Kasumi-1 (cell line): Measurements from ENCODE around the gene TXNDC5.

Source experiments
- DNase-seq, 2 experiments: peaks; one replicate each; lab custom pipeline; 2025; lab: John Stamatoyannopoulos, UW

Gene TXNDC5

DNA sequence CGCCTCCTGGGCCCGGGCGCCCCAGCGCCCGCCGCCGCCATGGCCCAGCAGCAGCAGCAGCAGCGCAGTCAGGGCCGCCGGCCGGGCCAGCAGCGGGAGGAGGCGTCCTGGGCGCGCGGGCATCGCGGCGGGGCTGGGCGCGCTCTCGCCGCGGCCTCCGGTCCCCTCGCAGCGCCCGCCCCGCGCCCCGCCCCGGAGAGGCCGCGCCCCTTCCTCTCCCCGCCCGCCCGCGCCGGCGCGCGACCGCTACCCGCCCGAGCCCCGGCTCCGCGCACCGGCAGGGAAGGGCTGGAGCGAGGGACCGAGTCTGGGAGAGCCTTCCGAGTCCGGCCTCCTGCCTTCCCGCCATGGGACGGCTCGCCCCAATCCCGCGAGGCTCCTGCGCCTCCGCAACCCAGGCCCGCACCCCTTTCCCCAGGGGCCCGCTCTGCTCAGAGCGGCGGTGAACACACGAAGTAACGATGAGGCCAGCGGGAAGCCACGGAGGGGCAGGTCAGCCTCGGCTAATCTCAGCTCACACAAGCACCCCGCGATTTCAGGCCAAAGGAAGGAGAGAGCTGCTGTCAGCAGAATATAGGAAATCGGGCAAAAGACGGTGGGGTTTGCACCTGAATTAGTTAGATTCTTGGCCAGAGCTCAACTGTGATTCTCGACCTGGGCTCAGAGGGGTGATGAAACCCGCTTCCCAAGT is at the start of gene TXNDC5:
TXNDC5 (minus strand) TSS at position 135 of the 691 bp plus-strand sequence; CDS start at position 123, 12 bp downstream.
- DNase-seq: peak; percentile 21 to 41

DNA sequence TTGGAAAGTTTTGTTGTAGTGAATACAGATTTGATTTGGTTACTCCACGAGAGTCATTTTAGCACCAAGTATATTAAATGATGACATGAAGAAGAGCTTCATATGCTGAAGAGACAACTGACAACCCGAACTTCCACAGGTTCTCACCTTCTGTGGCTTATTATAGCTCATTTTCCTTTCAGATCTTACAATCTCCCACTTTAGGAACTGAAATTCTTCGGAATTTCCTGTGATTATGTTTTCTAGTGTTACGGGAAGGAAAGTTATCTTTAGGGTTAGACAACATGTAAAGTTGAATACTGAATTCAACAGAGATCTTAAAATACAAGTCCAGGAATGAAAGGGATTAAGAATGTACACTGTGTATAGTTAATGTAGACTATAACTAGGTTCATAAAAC is 49.6 kb upstream of the TXNDC5 start:
- DNase-seq: no peak

DNA sequence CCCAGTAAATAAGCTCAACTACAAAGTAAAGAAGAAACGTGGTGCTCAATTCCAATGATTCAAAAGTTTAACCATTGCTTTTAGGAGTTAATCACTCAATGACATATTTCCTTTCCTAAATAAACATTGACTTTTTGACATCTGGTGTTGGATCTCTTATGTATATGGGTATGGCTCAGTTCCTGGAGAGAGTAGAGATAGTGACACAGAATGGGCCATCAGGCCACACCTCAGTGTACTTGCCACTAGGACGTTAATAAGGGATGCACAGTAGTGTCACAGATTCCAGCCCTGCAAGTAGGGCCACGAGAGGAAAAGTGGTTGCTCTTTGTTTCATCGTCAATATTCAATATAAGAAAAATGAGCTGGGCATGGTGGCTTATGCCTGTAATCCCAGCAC is 48.9 kb upstream of the TXNDC5 start:
- DNase-seq: no peak

DNA sequence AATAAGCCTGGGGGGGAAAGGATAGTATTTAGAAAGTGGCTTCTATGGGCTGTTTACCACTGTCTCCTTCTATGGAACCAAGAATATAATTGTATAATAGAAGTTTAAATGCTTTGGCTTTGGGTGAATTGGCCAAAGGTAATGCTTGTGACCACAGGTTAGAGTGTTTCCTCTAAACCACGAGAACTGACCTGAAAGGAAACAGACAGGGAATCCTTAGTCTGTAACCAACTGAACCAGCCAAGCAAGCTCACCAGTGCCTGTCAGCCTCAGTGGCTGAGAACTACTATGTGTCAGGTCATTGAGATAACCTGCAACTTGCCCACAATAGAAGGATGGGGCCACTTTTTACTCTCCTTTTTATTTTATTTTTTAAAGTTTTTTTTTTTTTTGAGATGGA is 47.9 kb upstream of the TXNDC5 start:
- DNase-seq: no peak

DNA sequence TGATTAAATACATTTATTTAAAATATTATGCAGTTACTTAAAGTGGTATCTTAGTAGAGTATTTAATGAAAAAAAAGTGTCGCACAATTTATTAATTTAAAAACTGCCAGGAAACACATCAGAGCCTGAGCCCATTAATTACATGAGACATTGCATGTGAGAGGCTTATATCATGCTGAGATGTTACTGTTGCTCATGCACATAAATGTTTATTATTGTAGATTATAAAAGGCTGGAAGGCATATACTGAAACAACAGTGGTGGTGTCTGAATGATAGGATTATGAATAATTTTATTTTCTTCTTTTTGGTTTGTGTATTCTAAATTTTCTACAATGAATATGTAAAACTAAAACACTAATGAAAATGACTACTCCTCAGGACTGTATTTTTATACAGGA is 45.7 kb upstream of the TXNDC5 start:
- DNase-seq: no peak

DNA sequence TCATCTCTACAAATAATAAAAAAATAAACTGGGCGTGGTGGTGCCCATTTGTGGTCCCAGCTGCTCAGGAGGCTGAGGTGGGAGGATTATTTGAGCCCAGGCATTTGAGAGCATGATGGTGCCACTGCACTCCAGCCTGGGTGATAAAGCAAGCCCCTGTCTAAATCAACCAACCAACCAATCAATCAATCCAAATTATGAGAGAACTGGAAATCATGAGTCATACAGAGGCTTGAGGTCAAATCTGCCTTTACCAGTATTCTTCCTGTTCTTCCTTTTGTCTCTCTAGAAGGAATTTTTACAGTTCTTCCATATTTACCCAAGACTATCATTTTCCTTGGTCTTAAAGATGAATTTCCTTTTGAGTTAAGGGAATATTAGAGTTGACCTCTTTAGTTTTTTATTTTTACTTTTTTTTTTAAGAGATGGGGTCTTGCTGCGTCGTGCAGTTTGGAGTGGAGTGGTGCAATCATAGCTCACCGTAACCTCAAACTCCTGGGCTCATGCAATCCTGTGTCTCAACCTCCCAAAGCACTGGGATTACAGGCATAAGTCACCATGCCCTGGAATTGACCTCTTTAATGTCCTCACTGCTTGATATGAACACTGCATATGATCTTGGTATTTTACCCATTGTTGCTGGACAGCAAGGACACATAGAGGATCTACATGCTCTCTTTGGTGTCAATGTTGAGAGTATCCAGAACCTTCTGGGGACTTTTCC is 44.1 kb upstream of the TXNDC5 start:
- peak in 1 of 2 experiments; percentile 4 for DNase-seq

DNA sequence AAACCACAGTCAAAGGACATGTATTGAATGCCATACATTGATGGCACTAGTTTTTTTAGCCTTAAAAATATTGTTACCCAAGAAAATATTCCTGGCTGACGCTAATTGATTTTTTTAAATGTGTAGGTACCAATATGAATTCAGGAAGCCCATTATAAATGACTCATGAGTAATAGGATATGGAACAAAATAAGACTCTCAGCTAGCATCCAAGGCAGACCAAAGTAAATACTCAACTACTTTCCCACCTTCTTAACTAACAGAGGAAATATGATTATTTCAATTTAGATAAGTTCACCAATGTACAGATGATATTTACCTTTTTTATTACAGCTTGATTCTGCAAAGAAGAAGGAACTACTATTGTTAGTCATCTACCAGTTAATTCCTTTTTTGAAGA is 43.2 kb upstream of the TXNDC5 start:
- no peak for DNase-seq

DNA sequence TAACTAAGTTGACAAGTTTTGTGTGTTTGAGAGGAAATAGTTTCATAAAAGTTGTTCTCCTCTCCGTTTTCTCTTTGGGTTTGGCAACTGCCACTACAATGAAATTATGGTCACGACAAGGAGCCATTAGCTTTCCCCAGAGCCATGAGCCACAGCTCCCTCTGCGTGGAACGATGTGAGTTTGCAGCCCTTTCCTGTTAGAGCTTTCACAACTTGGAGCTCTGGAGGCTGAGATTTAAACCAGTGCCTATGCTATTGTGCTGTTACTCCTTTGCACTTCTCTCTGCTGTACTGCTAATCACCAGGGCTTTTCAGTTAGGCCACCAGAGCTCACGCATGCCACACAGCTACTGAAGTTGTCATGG is 29.3 kb upstream of the TXNDC5 start:
- peak; percentile 29 to 43 for DNase-seq

DNA sequence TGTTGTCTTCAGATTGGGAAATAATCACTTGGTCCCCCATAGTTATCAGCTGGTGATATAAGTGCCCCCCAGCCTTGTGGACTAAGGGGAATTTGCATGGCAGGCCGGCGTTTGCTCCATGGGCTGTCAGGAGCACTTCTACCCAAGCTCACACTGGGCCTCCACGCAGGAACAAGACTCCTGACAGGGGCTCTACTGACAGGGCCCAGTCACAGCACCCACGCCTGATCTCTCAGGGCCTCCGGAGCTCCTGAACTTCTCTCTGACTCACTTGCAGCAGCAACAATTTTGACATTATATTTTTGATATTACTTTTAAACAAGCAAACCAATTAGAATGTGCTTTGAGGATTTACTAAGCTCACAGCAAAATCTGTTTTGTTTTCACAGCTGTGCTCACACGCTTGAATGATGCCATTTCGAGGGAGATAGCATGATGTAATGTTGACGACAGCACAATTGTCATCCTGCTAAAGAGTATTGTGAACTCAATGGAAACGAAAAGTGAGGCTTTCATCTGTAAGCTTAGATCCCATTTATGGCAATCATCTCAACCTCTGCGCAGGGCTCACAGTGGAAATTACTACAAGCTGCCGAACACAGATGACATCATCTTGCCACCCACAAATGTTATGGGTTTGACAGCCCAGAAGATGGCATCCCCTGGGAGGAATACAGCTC is 28.7 kb upstream of the TXNDC5 start:
- DNase-seq: no peak

DNA sequence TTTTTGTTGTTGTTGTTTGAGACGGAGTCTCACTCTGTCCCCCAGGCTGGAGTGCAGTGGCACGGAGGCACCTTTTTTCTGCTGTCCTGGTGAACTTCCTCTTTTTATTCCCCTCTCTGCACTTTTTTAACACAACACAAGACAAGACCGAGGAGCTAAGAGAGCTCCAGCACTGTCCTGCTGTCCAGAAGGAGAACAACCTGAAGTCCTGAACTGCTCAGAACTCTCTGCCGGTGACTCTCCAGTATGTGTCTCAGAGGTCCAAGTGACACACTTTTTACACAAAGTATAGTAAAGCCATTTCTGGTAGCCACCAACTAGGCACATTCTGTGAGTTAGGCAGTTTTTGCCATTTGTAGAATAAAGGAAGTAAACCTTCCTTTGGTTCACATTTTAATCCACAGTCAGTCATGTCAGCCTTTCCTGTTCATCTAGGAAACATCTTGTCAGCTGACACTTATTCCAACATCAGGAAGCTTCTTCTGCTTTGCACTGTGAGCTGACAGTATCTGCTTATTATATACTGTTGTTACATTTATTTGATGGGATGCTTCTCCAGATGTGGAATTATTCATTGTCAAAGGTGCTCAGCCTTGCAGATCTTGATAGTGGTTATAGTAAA is 28.1 kb upstream of the TXNDC5 start:
- peak; percentile 71 to 75 for DNase-seq

DNA sequence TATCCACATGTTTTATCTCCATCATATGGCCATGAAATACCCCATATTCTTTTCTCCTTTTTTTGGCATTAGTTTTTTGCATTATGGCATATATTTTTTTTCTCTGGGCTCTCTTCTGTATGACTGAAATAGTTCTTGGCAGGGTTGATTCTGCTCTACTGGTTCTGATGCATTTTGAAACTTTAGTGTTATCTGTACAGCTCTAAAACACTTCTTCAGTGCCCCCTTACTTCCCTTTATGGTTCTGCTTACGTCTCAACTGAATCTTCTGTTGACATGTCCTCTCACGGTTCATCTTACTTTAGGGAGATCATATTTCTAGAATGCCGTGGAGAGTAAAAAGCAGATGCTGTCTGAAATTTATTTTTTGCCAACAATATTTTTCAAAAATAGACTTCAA is 23.2 kb upstream of the TXNDC5 start:
- DNase-seq: no peak

DNA sequence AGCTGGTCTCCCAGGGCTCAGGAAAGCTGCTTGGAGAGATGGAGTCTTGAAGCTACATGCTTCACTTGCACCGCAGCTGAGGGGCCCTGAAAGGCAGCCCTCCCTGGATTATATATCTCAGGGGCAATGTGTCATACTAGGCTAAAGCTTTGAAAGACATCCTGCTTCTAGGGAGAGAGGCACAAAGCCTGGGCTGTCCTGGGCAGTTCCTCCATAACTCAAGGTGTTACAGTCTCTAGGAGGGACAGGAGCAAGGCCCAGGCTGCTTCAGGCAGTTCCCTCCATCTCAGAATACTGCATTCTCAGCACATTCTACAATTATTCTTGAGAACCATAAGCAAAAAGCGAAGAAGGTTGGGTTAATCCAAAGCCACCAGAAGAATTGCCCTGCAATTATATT is 22.0 kb upstream of the TXNDC5 start:
- no peak for DNase-seq

DNA sequence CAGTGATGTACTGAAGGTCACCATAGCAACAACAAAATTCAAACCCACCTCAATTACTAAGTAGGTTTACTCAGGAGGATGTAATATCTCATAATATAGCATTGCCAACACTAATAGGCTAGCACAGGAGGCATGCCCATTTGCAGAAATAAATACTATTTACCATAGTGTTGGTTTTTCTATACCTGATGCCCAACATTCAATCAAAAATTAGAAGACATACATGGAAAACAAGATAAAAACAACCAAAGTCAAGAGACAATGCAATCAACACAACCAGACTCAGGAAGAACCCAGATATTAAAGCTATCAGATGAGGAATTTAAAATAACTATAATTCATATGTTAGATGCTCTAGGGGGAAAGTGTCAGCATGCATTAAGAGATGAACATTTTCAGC is 14.3 kb upstream of the TXNDC5 start:
- no peak for DNase-seq

DNA sequence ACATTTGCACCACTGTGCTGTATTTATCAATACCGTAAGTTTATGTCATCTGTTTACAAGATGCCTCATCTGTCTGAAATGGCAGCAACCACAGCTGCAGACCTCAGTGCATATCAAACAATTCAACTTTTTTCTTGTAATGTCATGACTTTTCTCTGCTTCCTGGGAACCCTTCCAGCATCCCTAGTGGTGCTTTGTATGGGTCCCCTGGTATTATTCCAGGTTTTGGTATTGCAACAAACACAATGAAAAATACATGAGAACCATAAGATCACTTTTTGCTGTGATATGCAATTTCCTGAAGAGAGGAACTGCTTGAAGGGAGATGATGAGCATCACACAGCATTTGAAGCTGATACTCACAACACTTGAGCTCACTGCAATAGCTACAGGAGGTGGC is 12.0 kb upstream of the TXNDC5 start:
- no peak for DNase-seq

DNA sequence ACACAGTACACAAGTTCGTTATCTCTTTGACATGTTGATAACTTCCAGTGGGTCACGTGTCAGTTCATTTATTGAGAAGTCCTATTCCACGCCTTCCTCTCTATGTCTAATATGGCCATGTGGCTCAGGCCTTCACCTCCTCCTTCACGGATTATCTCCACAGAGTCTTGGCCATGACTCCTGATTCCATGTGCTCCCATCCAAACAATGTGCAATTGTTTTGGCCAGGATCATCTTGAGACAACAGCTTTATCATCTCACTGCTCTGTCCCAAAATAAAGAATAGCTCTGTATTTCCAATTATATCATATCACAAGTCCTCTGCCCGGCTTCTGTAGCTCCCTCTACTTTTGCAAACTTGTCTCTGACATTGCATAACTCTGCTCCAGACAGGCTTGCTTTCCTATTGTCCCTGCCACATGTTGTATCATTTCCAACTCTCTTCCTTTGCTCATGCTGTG is 11.1 kb upstream of the TXNDC5 start:
- peak; percentile 43 to 58 for DNase-seq

DNA sequence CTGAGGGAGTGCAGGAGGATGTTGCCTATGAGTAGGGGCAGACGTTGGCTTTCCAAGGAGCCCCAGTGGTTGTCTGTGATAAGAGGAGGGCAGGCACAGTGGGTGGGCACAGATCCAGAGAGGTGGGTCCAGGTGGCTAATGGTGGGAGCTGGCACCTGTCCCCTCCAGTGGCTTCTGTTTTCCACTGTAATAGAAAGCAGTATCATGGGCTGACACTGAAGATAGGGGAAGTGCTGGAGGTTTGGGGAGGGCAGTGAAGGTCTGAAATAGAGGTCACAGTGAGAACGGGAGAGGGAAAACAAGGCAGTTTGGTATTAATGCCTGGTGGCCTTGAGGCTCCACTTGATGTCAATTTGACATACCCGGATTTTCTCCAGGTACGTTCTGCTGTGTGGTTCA is 10.5 kb upstream of the TXNDC5 start:
- DNase-seq: peak in 1 of 2 experiments; percentile 19

DNA sequence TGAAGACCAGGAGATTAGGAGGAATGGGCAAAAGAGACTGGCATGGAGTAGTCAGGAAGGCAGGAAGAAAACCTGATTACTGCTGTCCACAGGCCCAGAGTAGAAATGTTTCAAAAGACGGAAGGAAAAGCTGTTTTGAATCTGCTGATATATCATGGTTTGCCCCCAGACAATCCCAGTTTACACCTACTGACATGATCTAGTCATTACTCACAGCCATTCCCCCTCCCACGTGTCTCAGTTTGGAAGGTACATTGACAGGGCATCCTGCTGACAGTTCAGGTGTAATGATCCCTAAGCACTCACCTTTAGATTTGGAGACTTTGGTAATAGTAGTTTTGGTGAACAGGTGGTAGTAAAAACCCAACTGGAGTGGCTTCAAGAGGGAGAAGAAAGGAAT is 9.8 kb upstream of the TXNDC5 start:
- no peak for DNase-seq

DNA sequence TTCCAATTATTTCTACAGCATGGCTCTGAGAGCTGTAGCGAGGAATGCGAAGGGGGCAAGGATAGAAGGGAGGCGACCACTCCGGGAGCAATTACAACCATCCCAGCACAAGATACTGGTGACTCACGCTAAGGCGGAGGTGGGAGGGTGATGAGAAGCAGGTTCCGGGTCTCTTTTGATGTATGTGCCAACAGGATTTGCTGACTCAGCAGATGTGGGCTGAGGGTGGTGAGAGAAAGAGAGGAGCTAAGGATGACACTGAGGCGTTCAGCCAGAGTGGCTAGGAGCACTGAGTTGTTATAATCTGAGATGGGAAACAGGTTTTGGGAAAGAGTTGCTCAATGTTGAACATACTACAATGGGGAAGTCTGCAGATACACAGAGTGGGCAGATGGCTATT is 9.3 kb upstream of the TXNDC5 start:
- peak; percentile 21 to 36 for DNase-seq

DNA sequence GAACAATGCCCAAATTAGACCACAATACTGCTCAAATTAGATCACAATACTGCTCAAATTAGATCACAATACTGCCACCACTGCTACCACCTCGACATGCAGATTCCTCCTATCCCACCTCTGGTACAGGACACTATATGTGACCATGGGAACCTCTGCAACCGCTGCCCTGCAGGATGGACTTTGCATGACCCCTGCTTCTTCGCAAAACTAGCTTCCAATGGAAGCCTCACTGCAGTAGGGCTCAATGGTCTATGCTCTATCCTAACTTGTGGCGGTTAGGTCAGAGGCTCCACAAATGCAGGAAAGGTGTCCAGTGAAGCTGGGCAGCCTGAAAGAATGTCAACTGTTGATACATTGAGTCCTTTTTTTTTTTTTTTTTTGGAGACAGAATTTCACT is 7.8 kb upstream of the TXNDC5 start:
- DNase-seq: no peak

DNA sequence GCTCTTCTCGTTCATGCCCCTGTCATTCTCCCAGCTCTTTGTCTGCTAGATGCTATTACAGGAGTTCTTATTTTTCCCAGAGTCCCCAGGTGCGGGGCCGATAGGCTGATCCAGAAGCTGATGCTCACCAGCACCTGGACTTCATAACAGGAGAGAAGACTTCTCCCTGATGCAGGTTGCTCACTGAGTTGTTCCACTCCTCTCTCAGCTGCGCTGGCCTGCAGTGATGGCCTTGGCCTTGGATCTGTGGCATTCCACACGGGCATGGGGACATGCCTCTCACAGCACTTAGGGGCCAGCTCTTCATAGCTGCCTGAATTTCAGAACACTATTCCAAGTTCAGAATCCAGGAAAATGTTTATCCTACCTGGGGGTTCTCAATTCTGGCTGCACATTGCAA is 7.1 kb upstream of the TXNDC5 start:
- DNase-seq: no peak

DNA sequence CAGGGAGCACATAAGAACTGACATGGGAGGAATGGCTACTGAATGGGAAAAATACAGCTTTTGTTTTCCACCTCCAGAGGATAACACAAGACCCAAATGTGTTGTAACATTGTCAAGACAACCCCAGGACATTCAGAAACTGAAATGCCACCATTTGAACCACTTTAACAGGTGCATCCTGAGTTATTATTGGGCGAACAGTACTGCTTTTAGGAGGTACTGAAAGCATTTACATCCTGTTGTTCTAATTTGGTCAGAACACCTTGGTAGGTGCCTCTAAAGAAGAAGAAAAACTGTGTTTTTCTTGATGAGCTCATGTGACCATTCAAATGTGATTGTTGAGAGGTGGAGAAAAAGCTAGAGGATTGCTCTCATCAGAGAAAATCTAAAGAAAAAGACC is 6.4 kb upstream of the TXNDC5 start:
- DNase-seq: no peak

DNA sequence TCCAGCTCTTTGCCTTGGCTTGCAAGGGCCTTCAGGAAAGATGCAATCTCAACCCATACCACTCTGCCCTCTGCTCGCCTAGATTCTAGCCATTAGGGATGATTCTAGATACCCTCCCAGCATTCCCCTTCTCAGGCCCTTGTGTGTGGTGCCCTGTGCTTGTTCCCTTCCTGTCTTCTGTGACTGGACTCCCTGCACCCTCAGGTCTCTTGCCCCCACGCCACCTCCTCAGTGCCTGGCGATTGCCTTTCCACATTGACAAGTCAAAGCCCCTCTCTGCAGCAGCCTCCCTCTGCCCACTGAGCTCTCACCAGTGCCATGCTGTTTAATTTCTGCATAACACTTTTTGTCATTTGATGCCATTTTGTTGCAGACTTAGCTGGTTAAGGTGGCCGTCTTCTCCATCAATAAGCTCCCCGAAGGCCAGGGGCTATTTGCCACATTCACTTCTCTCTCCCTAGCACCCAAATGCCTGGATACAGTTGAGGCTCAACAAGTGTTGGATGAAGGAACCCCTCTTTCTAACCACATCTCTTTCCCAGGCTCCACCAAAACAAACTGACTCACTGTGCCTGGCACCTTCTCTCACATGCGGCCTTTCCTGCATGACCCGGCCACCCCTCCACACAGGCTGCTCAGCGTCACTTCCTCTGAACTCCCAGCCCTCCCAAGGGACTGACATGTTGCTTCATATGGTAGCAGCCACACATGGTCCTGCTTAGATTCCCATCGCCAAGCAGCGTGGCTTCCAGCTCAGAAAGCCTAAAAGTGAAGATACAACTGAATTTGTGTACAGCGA is 4.6 kb upstream of the TXNDC5 start:
- peak; percentile 23 to 31 for DNase-seq
